ENCODE measurements around the gene RIC8A.

Gene RIC8A

GRCh38 chr11:253886-254270, 46.4 kb downstream of the RIC8A start:
- H3K4me3 Mint-ChIP-seq: no peak overlapping the region
- H3K27me3 Mint-ChIP-seq (ENCODE audit: low read depth): peaks cover 6% of the 10 kb centered on the region
- H3K36me3 Mint-ChIP-seq (ENCODE audit: low read depth): peaks cover 39% of the 10 kb centered on the region
- H3K4me1 Mint-ChIP-seq: no peaks in the 10 kb centered on the region
- no peak overlapping the region for H3K27ac Mint-ChIP-seq
- no peaks in the 10 kb centered on the region for H3K9me3 Mint-ChIP-seq
- no peak for TF ChIP-seq CTCF (IDR thresholded peaks at IDR 0.05; ENCODE audit: unreplicated experiment in 3 of 3)

- Mint-ChIP-seq H3K4me1 (no peaks in the 10 kb centered on the region), H3K4me3 (no peak overlapping the region), H3K9me3 (no peaks in the 10 kb centered on the region), H3K27ac (no peak overlapping the region), H3K36me3 (ENCODE audit: low read depth) (peaks cover 28% of the 10 kb centered on the region), H3K27me3 (ENCODE audit: low read depth) (peaks cover 6% of the 10 kb centered on the region)
- no peak for TF ChIP-seq CTCF (IDR thresholded peaks at IDR 0.05; ENCODE audit: unreplicated experiment in 3 of 3)
These were observed 47.7 kb downstream of the RIC8A start for GRCh38 chr11:255176-255575.

- peaks cover 6% of the 10 kb centered on the region for H3K27me3 Mint-ChIP-seq (ENCODE audit: low read depth)
- peaks cover 2% of the 10 kb centered on the region for H3K9me3 Mint-ChIP-seq
- TF ChIP-seq CTCF (IDR thresholded peaks at IDR 0.05; ENCODE audit: unreplicated experiment in 3 of 3): no peak
- H3K36me3 Mint-ChIP-seq (ENCODE audit: low read depth): peaks cover 24% of the 10 kb centered on the region
- no peaks in the 10 kb centered on the region for H3K4me1 Mint-ChIP-seq
- no peak overlapping the region for H3K4me3 Mint-ChIP-seq
- H3K27ac Mint-ChIP-seq: no peak overlapping the region
These were observed 48.3 kb downstream of the RIC8A start for GRCh38 chr11:255816-256215.

- no peaks in the 10 kb centered on the region for H3K4me1 Mint-ChIP-seq
- no peak for TF ChIP-seq CTCF (IDR thresholded peaks at IDR 0.05; ENCODE audit: unreplicated experiment in 3 of 3)
These were observed 49.6 kb downstream of the RIC8A start for GRCh38 chr11:256952-257737.

GRCh38 chr11:257766-258493, 50.4 kb downstream of the RIC8A start:
- Mint-ChIP-seq H3K27me3 (ENCODE audit: low read depth) (peaks cover 3% of the 10 kb centered on the region), H3K36me3 (ENCODE audit: low read depth) (peaks cover 6% of the 10 kb centered on the region), H3K4me3 (no peak overlapping the region), H3K9me3 (peaks cover 13% of the 10 kb centered on the region), H3K27ac (no peak overlapping the region), H3K4me1 (no peaks in the 10 kb centered on the region)
- no peak for TF ChIP-seq CTCF (IDR thresholded peaks at IDR 0.05; ENCODE audit: unreplicated experiment in 3 of 3)

More at GRCh38 chr11:256952-257737, 49.6 kb downstream of the RIC8A start:
- H3K4me3 Mint-ChIP-seq: no peak overlapping the region
- H3K27me3 Mint-ChIP-seq (ENCODE audit: low read depth): peaks cover 3% of the 10 kb centered on the region
- no peak overlapping the region for H3K27ac Mint-ChIP-seq
- peaks cover 11% of the 10 kb centered on the region for H3K9me3 Mint-ChIP-seq
- peaks cover 12% of the 10 kb centered on the region for H3K36me3 Mint-ChIP-seq (ENCODE audit: low read depth)
